ENCODE results near the gene FUT3.
A peak's percentile ranks its signal among the peaks of the same experiment; 100 is the strongest.

FUT3 gene

GRCh38 chr19:5832061-5832460 is 19.2 kb downstream of the FUT3 start:
- no peak for TF ChIP-seq CTCF (conservative IDR thresholded peaks at IDR 0.05; ENCODE audit: control insufficient read depth, insufficient read depth, low read depth, low read length)
- H3K4me3 ChIP-seq (ENCODE audit: control insufficient read depth, low read depth, low read length) = no peak overlapping the region
- DNase-seq (ENCODE audit: low read depth) = no peak

GRCh38 chr19:5831159-5831558 is 20.1 kb downstream of the FUT3 start:
- no peak for DNase-seq (ENCODE audit: low read depth)
- no peak overlapping the region for H3K4me3 ChIP-seq (ENCODE audit: control insufficient read depth, low read depth, low read length)
- TF ChIP-seq CTCF (conservative IDR thresholded peaks at IDR 0.05; ENCODE audit: control insufficient read depth, insufficient read depth, low read depth, low read length) = no peak

GRCh38 chr19:5829567-5830310 is 21.5 kb downstream of the FUT3 start:
- no peak for TF ChIP-seq CTCF (conservative IDR thresholded peaks at IDR 0.05; ENCODE audit: control insufficient read depth, insufficient read depth, low read depth, low read length)
- no peak for DNase-seq (ENCODE audit: low read depth)
- no peak overlapping the region for H3K4me3 ChIP-seq (ENCODE audit: control insufficient read depth, low read depth, low read length)

GRCh38 chr19:5828661-5829566 is 22.3 kb downstream of the FUT3 start:
- no peak for TF ChIP-seq CTCF (conservative IDR thresholded peaks at IDR 0.05; ENCODE audit: control insufficient read depth, insufficient read depth, low read depth, low read length)
- DNase-seq (ENCODE audit: low read depth) = no peak
- H3K4me3 ChIP-seq (ENCODE audit: control insufficient read depth, low read depth, low read length) = peak overlapping the region; percentile 81

- DNase-seq (ENCODE audit: low read depth) = peak; percentile 90
- peak overlapping the region; percentile 81 for H3K4me3 ChIP-seq (ENCODE audit: control insufficient read depth, low read depth, low read length)
- no peak for TF ChIP-seq CTCF (conservative IDR thresholded peaks at IDR 0.05; ENCODE audit: control insufficient read depth, insufficient read depth, low read depth, low read length)
These were observed 23.2 kb downstream of the FUT3 start for GRCh38 chr19:5827891-5828660.

- no peak for DNase-seq (ENCODE audit: low read depth)
- H3K4me3 ChIP-seq (ENCODE audit: control insufficient read depth, low read depth, low read length) = peak overlapping the region; percentile 34
- no peak for TF ChIP-seq CTCF (conservative IDR thresholded peaks at IDR 0.05; ENCODE audit: control insufficient read depth, insufficient read depth, low read depth, low read length)
These were observed 23.8 kb downstream of the FUT3 start for GRCh38 chr19:5827342-5827890.
